ENCODE data around the gene CCDC88B. TPM values are rescaled to one million over a fixed set of nuclear protein-coding genes. Genes with fewer than 3 reads are reported as not detected.

The CCDC88B gene
- total RNA-seq, 1 experiment from 2014 or later, result 14.7 TPM

DNA sequence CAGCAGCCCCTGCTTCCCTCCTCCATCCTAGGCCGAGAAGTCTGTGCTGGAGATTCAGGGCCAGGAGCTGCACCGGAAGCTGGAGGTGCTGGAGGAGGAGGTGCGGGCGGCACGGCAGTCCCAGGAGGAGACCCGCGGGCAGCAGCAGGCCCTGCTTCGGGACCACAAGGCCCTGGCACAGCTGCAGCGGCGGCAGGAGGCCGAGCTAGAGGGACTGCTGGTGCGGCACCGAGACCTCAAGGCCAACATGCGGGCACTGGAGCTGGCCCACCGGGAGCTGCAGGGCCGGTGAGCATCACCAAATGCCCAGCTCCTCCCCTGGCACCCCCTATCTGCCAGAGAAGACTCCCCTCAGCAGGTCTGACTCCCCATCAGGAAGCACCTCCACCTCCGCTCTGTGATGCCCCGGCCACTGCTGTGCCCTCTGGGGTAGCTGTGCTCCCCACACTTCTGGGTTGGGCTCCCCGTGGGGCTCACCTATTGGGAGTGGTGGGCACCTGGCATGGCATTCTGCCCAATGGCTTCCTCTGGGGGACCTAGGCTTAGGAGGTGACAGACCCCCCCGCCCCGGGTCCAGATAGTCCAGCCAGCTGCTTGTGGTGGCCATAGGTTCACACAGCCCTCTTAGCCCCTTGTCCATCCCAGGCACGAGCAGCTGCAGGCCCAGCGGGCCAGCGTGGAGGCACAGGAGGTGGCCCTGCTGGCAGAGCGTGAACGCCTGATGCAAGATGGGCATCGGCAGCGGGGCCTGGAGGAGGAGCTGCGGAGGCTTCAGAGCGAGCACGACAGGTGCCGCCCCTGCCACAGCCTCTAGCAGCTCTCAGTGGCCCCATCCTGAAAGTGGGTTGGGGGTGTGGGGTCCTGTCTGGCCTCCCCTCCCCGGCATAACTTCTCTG lies 12.3 kb downstream of the CCDC88B start:
- Histone ChIP-seq H3K9me3 (ENCODE audit: control insufficient read depth in 1 of 2, insufficient read depth in 1 of 2, low read depth in 1 of 2, low read length in 2 of 2) (no peaks in the 10 kb centered on the region), H4K20me1 (ENCODE audit: insufficient read depth) (no peaks in the 10 kb centered on the region), H3K4me2 (ENCODE audit: low read length) (no peak overlapping the region), H3K27me3 (ENCODE audit: insufficient read depth, low read length) (no peaks in the 10 kb centered on the region), H3K4me1 (ENCODE audit: control insufficient read depth in 1 of 2, insufficient read depth in 2 of 2, low read length in 2 of 2) (peaks cover 15 to 35% of the 10 kb centered on the region in 2 experiments), H3K9me2 (ENCODE audit: insufficient read depth) (no peaks in the 10 kb centered on the region), H3K36me3 (ENCODE audit: control insufficient read depth in 1 of 2, insufficient read depth in 2 of 2, low read length in 2 of 2) (no peaks in the 10 kb centered on the region), H3K4me3 (replicated peaks in 1 of 2; ENCODE audit: low read depth in 1 of 2, low read length in 2 of 2) (no peak overlapping the region), H3K27ac (ENCODE audit: low read depth, low read length) (no peak overlapping the region), H2AFZ (ENCODE audit: low read depth, low read length, poor library complexity, severe bottlenecking) (no peak overlapping the region), H3K79me2 (ENCODE audit: insufficient read depth, low read length) (no peaks in the 10 kb centered on the region), H3K9ac (ENCODE audit: low read length) (no peak overlapping the region)
- TF ChIP-seq ZFX (IDR thresholded peaks at IDR 0.05) (no peak), YY1 (IDR thresholded peaks at IDR 0.05; ENCODE audit: extremely low read depth, insufficient replicate concordance, low read depth, low read length) (no peak), CEBPB (IDR thresholded peaks at IDR 0.05; ENCODE audit: low read depth) (no peak), TCF7L2 (IDR thresholded peaks at IDR 0.05; ENCODE audit: borderline replicate concordance, extremely low read depth, insufficient read depth, insufficient read length) (no peak), RAD21 (IDR thresholded peaks at IDR 0.05; ENCODE audit: low read depth) (no peak), SRF (IDR thresholded peaks at IDR 0.05; ENCODE audit: low read depth) (no peak), EZH2 (IDR thresholded peaks at IDR 0.05) (no peak), ZNF274 (IDR thresholded peaks at IDR 0.05; ENCODE audit: low read depth, low read length) (no peak), FOSL1 (IDR thresholded peaks at IDR 0.05; ENCODE audit: low read depth) (no peak), ELF1 (IDR thresholded peaks at IDR 0.05; ENCODE audit: borderline replicate concordance, low read depth) (no peak), SP1 (IDR thresholded peaks at IDR 0.05; ENCODE audit: low read depth) (no peak), CBX3 (IDR thresholded peaks at IDR 0.05; ENCODE audit: low read depth) (no peak), EGR1 (IDR thresholded peaks at IDR 0.05; ENCODE audit: low read depth) (no peak)
- TF ChIP-seq, protein P1, sequence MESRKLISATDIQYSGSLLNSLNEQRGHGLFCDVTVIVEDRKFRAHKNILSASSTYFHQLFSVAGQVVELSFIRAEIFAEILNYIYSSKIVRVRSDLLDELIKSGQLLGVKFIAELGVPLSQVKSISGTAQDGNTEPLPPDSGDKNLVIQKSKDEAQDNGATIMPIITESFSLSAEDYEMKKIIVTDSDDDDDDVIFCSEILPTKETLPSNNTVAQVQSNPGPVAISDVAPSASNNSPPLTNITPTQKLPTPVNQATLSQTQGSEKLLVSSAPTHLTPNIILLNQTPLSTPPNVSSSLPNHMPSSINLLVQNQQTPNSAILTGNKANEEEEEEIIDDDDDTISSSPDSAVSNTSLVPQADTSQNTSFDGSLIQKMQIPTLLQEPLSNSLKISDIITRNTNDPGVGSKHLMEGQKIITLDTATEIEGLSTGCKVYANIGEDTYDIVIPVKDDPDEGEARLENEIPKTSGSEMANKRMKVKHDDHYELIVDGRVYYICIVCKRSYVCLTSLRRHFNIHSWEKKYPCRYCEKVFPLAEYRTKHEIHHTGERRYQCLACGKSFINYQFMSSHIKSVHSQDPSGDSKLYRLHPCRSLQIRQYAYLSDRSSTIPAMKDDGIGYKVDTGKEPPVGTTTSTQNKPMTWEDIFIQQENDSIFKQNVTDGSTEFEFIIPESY (IDR thresholded peaks at IDR 0.05; ENCODE audit: extremely low read depth, insufficient replicate concordance, low read length), result no peak
- TF ChIP-seq, protein P2, sequence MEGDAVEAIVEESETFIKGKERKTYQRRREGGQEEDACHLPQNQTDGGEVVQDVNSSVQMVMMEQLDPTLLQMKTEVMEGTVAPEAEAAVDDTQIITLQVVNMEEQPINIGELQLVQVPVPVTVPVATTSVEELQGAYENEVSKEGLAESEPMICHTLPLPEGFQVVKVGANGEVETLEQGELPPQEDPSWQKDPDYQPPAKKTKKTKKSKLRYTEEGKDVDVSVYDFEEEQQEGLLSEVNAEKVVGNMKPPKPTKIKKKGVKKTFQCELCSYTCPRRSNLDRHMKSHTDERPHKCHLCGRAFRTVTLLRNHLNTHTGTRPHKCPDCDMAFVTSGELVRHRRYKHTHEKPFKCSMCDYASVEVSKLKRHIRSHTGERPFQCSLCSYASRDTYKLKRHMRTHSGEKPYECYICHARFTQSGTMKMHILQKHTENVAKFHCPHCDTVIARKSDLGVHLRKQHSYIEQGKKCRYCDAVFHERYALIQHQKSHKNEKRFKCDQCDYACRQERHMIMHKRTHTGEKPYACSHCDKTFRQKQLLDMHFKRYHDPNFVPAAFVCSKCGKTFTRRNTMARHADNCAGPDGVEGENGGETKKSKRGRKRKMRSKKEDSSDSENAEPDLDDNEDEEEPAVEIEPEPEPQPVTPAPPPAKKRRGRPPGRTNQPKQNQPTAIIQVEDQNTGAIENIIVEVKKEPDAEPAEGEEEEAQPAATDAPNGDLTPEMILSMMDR (IDR thresholded peaks at IDR 0.05 in 2 of 3, conservative IDR thresholded peaks at IDR 0.05 in 1 of 3; ENCODE audit: borderline replicate concordance in 1 of 3, insufficient read depth in 1 of 3, low read depth in 2 of 3, low read length in 2 of 3), result no peak
- ChIA-PET CTCF (interaction anchor here (6.2 kb wide), 1 partner anchor 20 kb away, joined by 46 read pairs; no protein-coding TSS in a partner anchor), POLR2A (interaction anchor here (1.4 to 1.6 kb wide), 2 partner anchors 10 to 35 kb away, joined by 5 to 7 read pairs; partner anchors contain the start of genes PRDX5 and TRMT112), RAD21 (ENCODE audit: low non-redundant PET in 1 of 2, low total read pairs in 2 of 2, uncharacterized antibody in 2 of 2, unreplicated experiment in 2 of 2) (interaction anchor here (1.0 to 1.9 kb wide), 2 partner anchors 34 to 35 kb away, joined by 3 to 4 read pairs; partner anchors contain the start of genes PRDX5 (in 2 of the 2) and TRMT112 (in 1 of the 2))
- intact Hi-C loops (cut with micrococcal nuclease), result no loop called here
- no peak for DNase-seq (ENCODE audit: low read depth, low spot score)
- no TSS peak for BruUV-seq (replicated peaks)
- no peak for ATAC-seq

All from HCT116 (cell line).